Measurements from ENCODE around the gene PLSCR5. TPM values are rescaled to one million over a fixed set of nuclear protein-coding genes. Genes with fewer than 3 reads are reported as not detected.

The PLSCR5 gene
- total RNA-seq, 3 donors from 2014 or later = not detected

DNA sequence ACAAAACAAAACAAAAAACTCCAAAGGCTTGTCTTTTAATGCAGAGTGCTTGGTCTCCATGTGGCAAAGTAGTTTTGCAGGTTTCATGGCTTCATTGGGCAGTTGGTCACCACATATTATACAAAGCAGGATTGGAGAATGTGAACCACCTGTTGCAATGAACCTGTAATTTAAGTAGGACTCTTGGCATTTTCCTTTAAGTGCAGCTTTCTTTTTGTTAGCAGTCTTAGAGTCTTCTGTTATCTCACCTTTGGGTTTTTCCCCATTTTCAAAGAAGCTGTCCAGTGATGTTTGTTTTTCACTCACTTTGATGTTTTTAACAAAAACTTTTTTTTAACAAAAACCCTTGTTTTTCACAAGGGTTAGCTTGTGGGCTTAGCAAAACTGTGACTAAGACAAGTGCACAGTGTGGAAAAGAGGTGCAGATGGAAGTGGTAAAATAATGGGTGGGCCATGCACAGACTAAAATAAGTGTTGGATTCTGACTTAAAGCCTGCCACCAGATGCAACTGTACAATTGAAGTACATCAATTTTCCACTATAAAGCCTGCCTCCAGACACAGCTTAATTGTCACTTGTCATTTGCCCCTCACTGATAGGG, 57.8 kb downstream of the PLSCR5 start:
- TF ChIP-seq, protein P1, sequence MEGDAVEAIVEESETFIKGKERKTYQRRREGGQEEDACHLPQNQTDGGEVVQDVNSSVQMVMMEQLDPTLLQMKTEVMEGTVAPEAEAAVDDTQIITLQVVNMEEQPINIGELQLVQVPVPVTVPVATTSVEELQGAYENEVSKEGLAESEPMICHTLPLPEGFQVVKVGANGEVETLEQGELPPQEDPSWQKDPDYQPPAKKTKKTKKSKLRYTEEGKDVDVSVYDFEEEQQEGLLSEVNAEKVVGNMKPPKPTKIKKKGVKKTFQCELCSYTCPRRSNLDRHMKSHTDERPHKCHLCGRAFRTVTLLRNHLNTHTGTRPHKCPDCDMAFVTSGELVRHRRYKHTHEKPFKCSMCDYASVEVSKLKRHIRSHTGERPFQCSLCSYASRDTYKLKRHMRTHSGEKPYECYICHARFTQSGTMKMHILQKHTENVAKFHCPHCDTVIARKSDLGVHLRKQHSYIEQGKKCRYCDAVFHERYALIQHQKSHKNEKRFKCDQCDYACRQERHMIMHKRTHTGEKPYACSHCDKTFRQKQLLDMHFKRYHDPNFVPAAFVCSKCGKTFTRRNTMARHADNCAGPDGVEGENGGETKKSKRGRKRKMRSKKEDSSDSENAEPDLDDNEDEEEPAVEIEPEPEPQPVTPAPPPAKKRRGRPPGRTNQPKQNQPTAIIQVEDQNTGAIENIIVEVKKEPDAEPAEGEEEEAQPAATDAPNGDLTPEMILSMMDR (IDR thresholded peaks at IDR 0.05) = no peak
- TF ChIP-seq POLR2A (IDR thresholded peaks at IDR 0.05) (no peak), POLR2AphosphoS5 (IDR thresholded peaks at IDR 0.05) (no peak)
- intact Hi-C loops (cut with DNase I; ENCODE audit: low total_unique reads) = no loop called here
- no peak overlapping the region for H3K27ac ChIP-seq
- peaks cover 0 to 7% of the 10 kb centered on the region in 2 donors for H3K4me1 ChIP-seq
- no peaks in the 10 kb centered on the region for H3K27me3 ChIP-seq
- H3K4me3 ChIP-seq = no peak overlapping the region
- DNase-seq (ENCODE audit: low spot score in 2 of 2) = no peak
- H3K36me3 ChIP-seq = no peaks in the 10 kb centered on the region
- H3K9me3 ChIP-seq = no peaks in the 10 kb centered on the region

DNA sequence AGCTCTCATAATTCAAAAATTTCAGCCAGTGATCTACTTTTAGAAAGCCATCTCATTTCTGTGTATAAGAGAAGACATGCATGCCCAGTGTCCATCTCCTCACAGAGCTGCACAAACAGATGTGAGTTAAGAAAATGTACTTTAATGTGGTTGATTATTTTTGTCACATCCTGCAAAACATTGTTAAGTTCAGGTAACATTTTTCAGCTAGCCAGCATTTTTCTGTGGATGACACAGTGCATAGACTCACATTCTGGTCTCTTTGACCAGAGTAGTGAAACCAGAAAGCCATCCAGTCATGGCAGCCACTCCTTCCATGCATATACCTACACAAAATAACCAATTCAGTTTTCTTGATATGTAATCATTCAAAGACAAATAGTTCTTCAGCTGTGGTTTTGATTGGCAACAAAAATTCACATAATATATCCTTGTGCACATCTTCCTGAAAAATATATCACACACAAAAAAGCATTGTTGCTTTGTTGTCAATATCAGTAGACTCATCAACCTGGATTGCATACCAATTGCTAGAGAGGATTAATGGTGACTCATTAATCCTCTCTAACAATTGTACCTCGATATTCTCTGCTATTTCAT, 58.7 kb downstream of the PLSCR5 start:
- Histone ChIP-seq H3K4me3 (no peak overlapping the region), H3K4me1 (peaks cover 0 to 7% of the 10 kb centered on the region in 2 donors), H3K27ac (no peak overlapping the region), H3K27me3 (no peaks in the 10 kb centered on the region), H3K9me3 (no peaks in the 10 kb centered on the region), H3K36me3 (no peaks in the 10 kb centered on the region)
- intact Hi-C loops (cut with DNase I; ENCODE audit: low total_unique reads) = no loop called here
- TF ChIP-seq, protein P1 (IDR thresholded peaks at IDR 0.05) = no peak
- TF ChIP-seq POLR2AphosphoS5 (IDR thresholded peaks at IDR 0.05) (no peak), POLR2A (IDR thresholded peaks at IDR 0.05) (no peak)
- no peak for DNase-seq (ENCODE audit: low spot score in 2 of 2)

DNA sequence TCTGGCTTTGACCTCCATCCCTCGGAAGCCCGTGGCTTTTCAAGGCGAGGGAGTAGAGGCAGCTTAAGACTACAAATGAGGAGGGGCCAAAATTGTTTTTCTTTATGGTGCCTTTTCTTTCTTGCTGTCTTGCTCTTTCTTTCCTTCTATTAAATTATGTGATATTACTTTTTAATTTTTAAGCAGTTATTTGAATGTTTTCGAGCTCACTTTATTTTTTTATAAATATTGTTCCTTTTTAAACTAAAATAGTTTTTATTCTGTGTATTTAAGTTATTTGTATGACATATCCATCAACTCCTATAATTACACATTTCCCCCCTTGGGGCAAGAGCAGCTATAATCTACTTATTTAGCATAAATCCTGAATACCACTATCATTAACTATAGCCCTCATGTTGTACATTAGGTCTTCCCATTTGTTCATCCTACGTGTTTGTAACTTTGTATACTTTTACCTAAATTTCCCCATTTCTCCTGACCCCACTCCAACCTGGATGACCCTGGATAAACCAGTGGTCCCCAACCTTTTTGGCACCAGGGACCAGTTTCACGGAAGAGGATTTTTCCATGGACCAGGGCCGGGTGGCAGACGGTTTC, 60.1 kb downstream of the PLSCR5 start:
- Histone ChIP-seq H3K9me3 (no peaks in the 10 kb centered on the region), H3K36me3 (no peaks in the 10 kb centered on the region), H3K4me3 (peak overlapping the region; percentile 72 to 79 (median 75)), H3K4me1 (peaks cover 0 to 7% of the 10 kb centered on the region in 2 donors), H3K27me3 (no peaks in the 10 kb centered on the region), H3K27ac (peak overlapping the region; percentile 97)
- intact Hi-C loops (cut with DNase I; ENCODE audit: low total_unique reads) = no loop called here
- no peak for DNase-seq (ENCODE audit: low spot score in 2 of 2)
- TF ChIP-seq, protein P1 (IDR thresholded peaks at IDR 0.05) = no peak

DNA sequence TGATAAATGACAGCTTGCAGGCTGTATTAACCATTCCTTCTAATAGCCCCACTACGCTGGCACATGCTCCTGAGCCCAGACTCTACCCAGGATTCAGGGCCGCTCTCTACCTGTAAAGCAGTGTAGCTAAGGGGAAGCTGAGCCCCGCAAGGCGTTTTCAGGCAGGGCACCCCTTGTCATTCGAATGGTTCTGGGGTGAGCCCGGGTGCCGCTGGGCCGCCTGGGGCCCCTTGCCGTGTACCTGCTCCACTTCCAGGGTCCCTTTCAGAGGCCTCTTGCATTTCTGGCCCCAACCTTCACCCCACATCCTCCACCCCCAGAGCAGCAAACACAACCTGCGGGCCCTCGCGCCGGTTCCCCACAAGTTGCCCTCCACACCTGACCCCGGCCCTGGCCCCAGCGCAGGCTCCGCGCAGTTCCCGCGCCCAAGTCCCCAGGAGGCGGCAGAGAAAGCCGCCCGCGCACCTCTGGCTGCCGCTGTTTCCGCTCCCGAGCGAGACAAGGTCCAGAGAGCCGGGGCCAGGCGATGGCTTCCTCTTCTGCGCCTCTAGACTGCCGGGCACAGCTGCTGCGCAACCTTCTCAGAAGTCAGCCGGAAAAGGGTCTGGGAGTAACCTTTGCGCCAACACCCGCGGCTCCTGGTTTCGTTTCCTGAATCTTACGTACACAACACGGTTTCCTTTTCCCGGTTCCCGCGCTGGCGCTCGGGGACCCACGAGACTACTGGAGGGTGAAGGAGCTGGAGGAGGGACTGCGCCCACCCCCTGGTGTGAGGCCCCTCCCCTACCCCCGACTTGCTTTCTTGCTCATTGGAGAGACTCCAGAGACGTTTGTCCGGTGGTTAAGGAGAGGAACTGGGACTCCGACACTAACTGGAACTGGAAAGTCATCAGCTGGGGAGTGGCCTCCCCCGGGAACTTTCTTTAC, 60.9 kb downstream of the PLSCR5 start, which contains the start of gene PLSCR1:
Gene PLSCR1, minus strand, starts transcription at position 606 of the 927 bp plus-strand sequence. CDS start 8,055 bp downstream, outside the sequence.
- peak; percentile 85 to 88 for DNase-seq (ENCODE audit: low spot score in 2 of 2)
- Histone ChIP-seq H3K4me1 (peaks cover 0 to 7% of the 10 kb centered on the region in 2 donors), H3K36me3 (no peaks in the 10 kb centered on the region), H3K27me3 (no peaks in the 10 kb centered on the region), H3K9me3 (no peaks in the 10 kb centered on the region), H3K27ac (peak within 1 kb of the TSS; percentile 97), H3K4me3 (peak within 1 kb of the TSS; percentile 72 to 79 (median 75))
- intact Hi-C loops (cut with DNase I; ENCODE audit: low total_unique reads) = no loop called here
- TF ChIP-seq, protein P1 (IDR thresholded peaks at IDR 0.05) = no peak
- TF ChIP-seq POLR2AphosphoS5 (IDR thresholded peaks at IDR 0.05) (peak; percentile 86 to 95 (median 95)), POLR2A (IDR thresholded peaks at IDR 0.05) (peak; percentile 75)

Measured in breast epithelium (tissue), 4 donors.